SK-N-SH treated with all-trans-retinoic acid at 6 μM for 48 hours (cell line): ENCODE results near the gene FAM186B.

ENCODE experiments used
- BACH2 ChIP-seq: fragments of 250-450 bp; sonication (Bioruptor Pico); IDR thresholded peaks from 2 replicates; pipeline ENCODE4 v1.9.0; 2021; ENCODE audit warnings: mild to moderate bottlenecking, borderline replicate concordance
- CREB5 ChIP-seq: fragments of 250-450 bp; sonication (Bioruptor Pico); IDR thresholded peaks from 2 replicates; pipeline ENCODE4 v1.5.1; 2020; ENCODE audit warnings: low read depth, mild to moderate bottlenecking, moderate library complexity
- CSDC2 ChIP-seq: fragments of 250-450 bp; sonication (Bioruptor Pico); IDR thresholded peaks from 2 replicates; pipeline ENCODE4 v1.5.0; 2020; ENCODE audit warnings: mild to moderate bottlenecking, moderate library complexity
- ISL1 ChIP-seq: fragments of 250-450 bp; sonication (Bioruptor Pico); IDR thresholded peaks from 2 replicates; pipeline ENCODE4 v2.1.2; 2022; ENCODE audit warnings: mild to moderate bottlenecking, moderate library complexity
- OSR1 ChIP-seq: fragments of 250-450 bp; sonication (Bioruptor Pico); IDR thresholded peaks from 2 replicates; pipeline ENCODE4 v1.8.0; 2022; ENCODE audit warnings: moderate library complexity, mild to moderate bottlenecking, inconsistent platforms
- PATZ1 ChIP-seq: fragments of 250-450 bp; sonication (Bioruptor Pico); IDR thresholded peaks from 2 replicates; pipeline ENCODE4 v1.8.0; 2020; ENCODE audit warnings: mild to moderate bottlenecking, moderate library complexity, borderline replicate concordance
- POU6F1 ChIP-seq: fragments of 250-450 bp; sonication (Bioruptor Pico); IDR thresholded peaks from 2 replicates; pipeline ENCODE4 v1.8.0; 2021; ENCODE audit warnings: low read depth, mild to moderate bottlenecking, moderate library complexity, borderline replicate concordance
- SNAI2 ChIP-seq: fragments of 250-450 bp; sonication (Bioruptor Pico); IDR thresholded peaks from 2 replicates; pipeline ENCODE4 v1.5.0; 2020; ENCODE audit warnings: mild to moderate bottlenecking, moderate library complexity
- ZFP3 ChIP-seq: fragments of 250-450 bp; sonication (Bioruptor Pico); IDR thresholded peaks from 2 replicates; pipeline ENCODE4 v1.5.0; 2020; ENCODE audit warnings: mild to moderate bottlenecking, moderate library complexity
- ZFP30 ChIP-seq: fragments of 450-650 bp; formaldehyde crosslinking; IDR thresholded peaks from 2 replicates; pipeline ENCODE4 v1.5.0; 2022; ENCODE audit warnings: mild to moderate bottlenecking, moderate library complexity
- ZNF70 ChIP-seq: fragments of 450-650 bp; formaldehyde crosslinking; IDR thresholded peaks from 2 replicates; pipeline ENCODE4 v1.5.0; 2020; ENCODE audit warnings: mild to moderate bottlenecking, moderate library complexity

- no peak for TF ChIP-seq PATZ1 (CRISPR knock-in tag)
- no peak for TF ChIP-seq ISL1 (CRISPR knock-in tag)
- no peak for TF ChIP-seq BACH2 (CRISPR knock-in tag)
- TF ChIP-seq OSR1 (CRISPR knock-in tag): no peak
- no peak for TF ChIP-seq ZNF70 (CRISPR knock-in tag)
- no peak for TF ChIP-seq ZFP3 (CRISPR knock-in tag)
- TF ChIP-seq SNAI2 (CRISPR knock-in tag): no peak
- TF ChIP-seq CSDC2 (CRISPR knock-in tag): no peak
- no peak for TF ChIP-seq ZFP30 (CRISPR knock-in tag)
- no peak for TF ChIP-seq CREB5
- TF ChIP-seq POU6F1 (CRISPR knock-in tag): no peak
These were observed 38.2 kb downstream of the FAM186B start for GRCh38 chr12:49567302-49567610.
